KMS-11 (cell line): ENCODE results near the gene ZNF423.

Experiments
- H2AFZ ChIP-seq: fragments of 200-600 bp; sonication (generic); 2 replicates; pipeline ENCODE4 v1.6.1; 2016; ENCODE audit warnings: antibody characterized with exemption, mixed run types, low read depth
- H3K27ac ChIP-seq: fragments of 200-600 bp; sonication (generic); 2 replicates; pipeline ENCODE4 v1.6.1; 2016; ENCODE audit warnings: mild to moderate bottlenecking, mixed run types
- H3K27me3 ChIP-seq: fragments of 200-600 bp; sonication (generic); 2 replicates; pipeline ENCODE4 v1.6.1; 2017; ENCODE audit warnings: mild to moderate bottlenecking, low read depth, mixed run types, moderate library complexity; ENCODE audit not compliant: insufficient read depth
- H3K36me3 ChIP-seq: fragments of 200-600 bp; sonication (generic); 2 replicates; pipeline ENCODE4 v1.6.1; 2017; ENCODE audit warnings: mild to moderate bottlenecking, mixed run types; ENCODE audit not compliant: insufficient read depth
- H3K4me1 ChIP-seq: fragments of 200-600 bp; sonication (generic); 2 replicates; pipeline ENCODE4 v1.6.1; 2016; ENCODE audit warnings: mild to moderate bottlenecking, low read depth, mixed run types; ENCODE audit not compliant: poor library complexity, severe bottlenecking
- H3K4me2 ChIP-seq: fragments of 200-600 bp; sonication (generic); 2 replicates; pipeline ENCODE4 v1.7.0; 2016; ENCODE audit warnings: mild to moderate bottlenecking, mixed run types
- H3K4me3 ChIP-seq: fragments of 200-600 bp; sonication (generic); IDR thresholded peaks from 2 replicates; pipeline ENCODE4 v1.6.1; 2017; ENCODE audit warnings: low read depth, low read length, mixed read lengths; ENCODE audit not compliant: insufficient read depth
- H3K79me2 ChIP-seq: fragments of 200-600 bp; sonication (generic); 2 replicates; pipeline ENCODE4 v1.6.1; 2016; ENCODE audit warnings: low read depth, mixed run types; ENCODE audit not compliant: insufficient read depth
- H3K9ac ChIP-seq: fragments of 200-600 bp; sonication (generic); 2 replicates; pipeline ENCODE4 v1.6.1; 2016; ENCODE audit warnings: mild to moderate bottlenecking, mixed run types
- H4K20me1 ChIP-seq: fragments of 200-600 bp; sonication (generic); 2 replicates; pipeline ENCODE4 v1.6.1; 2016; ENCODE audit warnings: mild to moderate bottlenecking, mixed run types; ENCODE audit not compliant: insufficient read depth
- TF ChIP-seq, protein P1 (sequence below): fragments of 200-600 bp; sonication (generic); conservative IDR thresholded peaks from 2 replicates; pipeline ENCODE4 v1.6.1; 2017; ENCODE audit warnings: low read depth, mild to moderate bottlenecking, antibody characterized with exemption, low read length, moderate library complexity, mixed read lengths

Gene ZNF423

DNA sequence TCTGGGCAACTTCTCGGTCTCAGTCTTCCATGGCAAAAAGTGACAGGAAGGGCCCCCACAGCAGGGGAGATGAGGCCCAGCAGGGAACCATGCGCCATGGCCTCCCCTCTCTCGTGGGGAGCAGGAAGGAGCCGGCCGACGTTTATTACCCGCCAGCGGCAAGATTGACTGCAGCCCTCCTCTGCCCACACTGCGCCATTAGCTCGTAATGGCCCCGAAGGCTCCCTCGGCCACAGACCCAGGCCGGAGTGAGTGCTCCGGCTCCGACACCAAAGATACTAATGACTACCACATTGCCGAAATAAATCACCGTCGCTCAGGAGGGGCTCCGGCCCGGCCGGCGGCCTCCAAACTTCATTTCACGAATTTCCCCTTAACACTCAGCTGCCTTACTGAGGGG, 255.4 kb downstream of the ZNF423 start:
- Histone ChIP-seq H3K79me2 (no peaks in the 10 kb centered on the region), H3K9ac (no peak overlapping the region), H4K20me1 (no peaks in the 10 kb centered on the region), H3K27ac (no peak overlapping the region), H3K4me1 (peaks cover 13% of the 10 kb centered on the region), H3K36me3 (no peaks in the 10 kb centered on the region), H3K4me3 (no peak overlapping the region), H3K27me3 (no peaks in the 10 kb centered on the region), H2AFZ (no peak overlapping the region), H3K4me2 (no peak overlapping the region)
- TF ChIP-seq, protein P1, sequence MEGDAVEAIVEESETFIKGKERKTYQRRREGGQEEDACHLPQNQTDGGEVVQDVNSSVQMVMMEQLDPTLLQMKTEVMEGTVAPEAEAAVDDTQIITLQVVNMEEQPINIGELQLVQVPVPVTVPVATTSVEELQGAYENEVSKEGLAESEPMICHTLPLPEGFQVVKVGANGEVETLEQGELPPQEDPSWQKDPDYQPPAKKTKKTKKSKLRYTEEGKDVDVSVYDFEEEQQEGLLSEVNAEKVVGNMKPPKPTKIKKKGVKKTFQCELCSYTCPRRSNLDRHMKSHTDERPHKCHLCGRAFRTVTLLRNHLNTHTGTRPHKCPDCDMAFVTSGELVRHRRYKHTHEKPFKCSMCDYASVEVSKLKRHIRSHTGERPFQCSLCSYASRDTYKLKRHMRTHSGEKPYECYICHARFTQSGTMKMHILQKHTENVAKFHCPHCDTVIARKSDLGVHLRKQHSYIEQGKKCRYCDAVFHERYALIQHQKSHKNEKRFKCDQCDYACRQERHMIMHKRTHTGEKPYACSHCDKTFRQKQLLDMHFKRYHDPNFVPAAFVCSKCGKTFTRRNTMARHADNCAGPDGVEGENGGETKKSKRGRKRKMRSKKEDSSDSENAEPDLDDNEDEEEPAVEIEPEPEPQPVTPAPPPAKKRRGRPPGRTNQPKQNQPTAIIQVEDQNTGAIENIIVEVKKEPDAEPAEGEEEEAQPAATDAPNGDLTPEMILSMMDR, result no peak

DNA sequence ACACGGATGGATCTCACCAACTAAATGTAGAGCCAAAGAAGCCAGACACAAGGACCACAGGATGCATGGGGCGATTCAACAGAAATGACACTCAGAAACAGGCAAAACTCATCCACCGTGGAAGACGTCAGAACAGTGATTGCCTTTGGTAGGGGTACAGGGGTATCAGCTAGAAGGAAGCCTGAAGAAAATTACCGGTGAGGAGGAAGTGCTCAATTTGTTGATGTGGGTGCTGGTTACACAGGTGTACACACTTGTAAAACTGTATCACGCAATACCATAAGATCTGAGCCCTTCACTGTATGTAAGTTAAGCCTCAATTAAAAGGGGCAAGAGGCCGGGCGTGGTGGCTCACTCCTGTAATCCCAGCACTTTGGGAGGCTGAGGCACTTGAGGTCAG, 256.2 kb downstream of the ZNF423 start:
- H3K4me1 ChIP-seq, result peaks cover 13% of the 10 kb centered on the region

DNA sequence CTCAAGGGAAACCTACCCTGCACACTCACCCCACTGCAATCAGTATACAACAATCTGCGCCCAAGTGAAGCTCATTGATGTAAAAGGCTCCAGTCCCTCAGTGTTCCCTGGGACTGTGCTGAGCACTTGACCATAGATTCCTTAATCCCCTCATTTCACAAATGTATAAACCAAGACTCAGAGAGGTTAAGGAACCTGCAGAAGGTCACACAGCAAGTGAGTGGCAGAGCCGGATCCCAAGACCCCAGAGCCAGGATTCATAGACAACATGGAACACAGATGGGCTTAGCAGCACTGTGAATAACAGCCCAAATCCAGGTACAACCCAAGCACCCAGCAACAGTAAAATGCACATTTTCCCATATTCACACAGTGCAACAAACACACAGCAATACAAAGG, 256.6 kb downstream of the ZNF423 start:
- Histone ChIP-seq H3K4me1 (peaks cover 13% of the 10 kb centered on the region), H3K27me3 (no peaks in the 10 kb centered on the region), H4K20me1 (no peaks in the 10 kb centered on the region), H3K4me2 (no peak overlapping the region), H3K4me3 (no peak overlapping the region), H2AFZ (no peak overlapping the region; the same call in 1 of the 2 replicates), H3K79me2 (no peaks in the 10 kb centered on the region), H3K9ac (no peak overlapping the region), H3K27ac (no peak overlapping the region), H3K36me3 (no peaks in the 10 kb centered on the region)
- TF ChIP-seq, protein P1, result no peak

More for the DNA sequence above, 256.2 kb downstream of the ZNF423 start:
- Histone ChIP-seq H3K79me2 (no peaks in the 10 kb centered on the region), H3K27ac (no peak overlapping the region), H2AFZ (no peak overlapping the region), H4K20me1 (no peaks in the 10 kb centered on the region), H3K4me2 (no peak overlapping the region), H3K4me3 (no peak overlapping the region), H3K36me3 (no peaks in the 10 kb centered on the region), H3K9ac (no peak overlapping the region), H3K27me3 (no peaks in the 10 kb centered on the region)
- TF ChIP-seq, protein P1, result no peak

DNA sequence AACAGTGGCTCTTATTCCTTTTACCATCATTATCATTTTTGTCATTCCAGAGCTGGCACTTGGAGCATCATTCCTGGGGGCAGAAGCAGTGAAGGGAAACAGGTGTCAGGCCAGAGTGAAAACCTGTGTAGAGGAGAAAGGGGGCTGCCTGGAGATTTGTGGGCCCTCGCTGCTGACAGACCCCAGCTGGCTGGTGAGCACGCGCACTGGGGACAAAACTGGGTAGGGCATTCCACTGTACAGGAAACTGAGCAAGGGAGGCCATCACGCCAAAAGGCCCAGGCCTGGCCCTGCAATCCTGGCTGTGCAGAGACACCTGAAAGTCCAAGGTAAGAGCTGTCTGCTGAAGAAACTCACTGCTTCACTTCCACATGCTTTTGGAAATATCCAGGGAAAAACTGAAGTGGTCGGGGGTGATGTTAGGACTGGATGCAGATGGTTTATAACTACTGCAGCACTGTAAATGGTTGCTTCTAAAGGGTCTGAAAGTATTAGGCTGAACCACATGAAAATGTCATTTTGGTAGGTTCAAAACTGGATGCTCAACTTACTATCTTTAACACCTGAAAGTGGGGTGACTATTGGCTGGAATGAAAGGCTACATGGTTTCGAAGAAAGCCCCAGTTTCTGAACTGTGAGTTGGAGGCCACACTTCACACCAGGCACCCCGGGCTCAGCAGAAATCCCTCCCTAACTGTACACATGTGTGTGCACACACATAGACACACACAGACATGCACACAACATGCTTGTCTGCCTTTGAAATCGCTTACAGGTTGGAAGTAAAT, 257.3 kb downstream of the ZNF423 start:
- H3K27ac ChIP-seq, result no peak overlapping the region

More for the DNA sequence above, 257.3 kb downstream of the ZNF423 start:
- TF ChIP-seq, protein P1, result no peak
- no peak overlapping the region for H3K9ac ChIP-seq
- peaks cover 13% of the 10 kb centered on the region for H3K4me1 ChIP-seq
- H3K4me3 ChIP-seq, result no peak overlapping the region
- H3K36me3 ChIP-seq, result no peaks in the 10 kb centered on the region
- no peaks in the 10 kb centered on the region for H3K79me2 ChIP-seq
- no peaks in the 10 kb centered on the region for H4K20me1 ChIP-seq
- no peak overlapping the region for H3K4me2 ChIP-seq
- no peaks in the 10 kb centered on the region for H3K27me3 ChIP-seq
- peak overlapping the region; percentile 30 for H2AFZ ChIP-seq
